ENCODE results near the gene DOCK11. TPM values are rescaled to one million over a fixed set of nuclear protein-coding genes. Genes with fewer than 3 reads are reported as not detected.

The DOCK11 gene
- total and polyA plus RNA-seq, 2 donors (not counting 3 experiments of a cell fraction or from before 2014, with no cell fraction given): 0.37 to 0.86 TPM

DNA sequence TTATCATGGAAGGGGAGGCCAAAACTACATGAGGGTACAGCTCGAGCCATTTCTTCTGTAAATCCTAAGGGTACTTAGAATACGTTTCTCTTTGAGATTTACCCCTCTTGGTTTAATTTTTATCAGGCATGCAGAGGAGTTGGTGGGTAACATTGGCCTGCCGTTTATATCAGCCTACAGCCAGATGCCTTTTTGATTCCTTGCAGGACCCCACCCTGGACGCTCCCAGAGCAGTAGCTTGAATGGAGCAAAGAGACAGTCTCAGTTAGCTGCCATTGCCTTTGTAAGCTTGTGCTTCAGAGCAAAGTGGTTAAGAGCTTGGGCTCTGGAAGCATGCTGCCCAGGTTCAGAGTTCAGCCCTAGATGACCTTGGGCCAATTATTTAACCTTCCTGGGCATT lies 9.0 kb downstream of the DOCK11 start:
- no peaks in the 10 kb centered on the region for H3K9me3 ChIP-seq (replicated peaks; ENCODE audit: control insufficient read depth, insufficient read depth, low read length)
- no peak overlapping the region for H2AFZ ChIP-seq (ENCODE audit: low read depth, low read length)
- no peak overlapping the region for H3K4me3 ChIP-seq (replicated peaks in 1 of 3; ENCODE audit: insufficient read depth in 1 of 3, low read depth in 1 of 3, low read length in 3 of 3)
- H3K27me3 ChIP-seq (ENCODE audit: control insufficient read depth in 2 of 2, insufficient read depth in 2 of 2, low read length in 2 of 2): peaks cover 0 to under 1% of the 10 kb centered on the region in 2 experiments
- FAIRE-seq: no peak
- H3K79me2 ChIP-seq (ENCODE audit: control insufficient read depth, insufficient read depth, low read length): no peaks in the 10 kb centered on the region
- no peaks in the 10 kb centered on the region for H3K9me1 ChIP-seq (replicated peaks; ENCODE audit: control insufficient read depth, extremely low read depth, insufficient read depth, low read length)
- BruUV-seq (replicated peaks): no TSS peak
- dilution Hi-C loops (cut with MboI; ENCODE audit: extremely low pct_ligation_motif_present, low sequenced_read_pairs): no loop called here
- H4K20me1 ChIP-seq (replicated peaks; ENCODE audit: control insufficient read depth, extremely low read depth, insufficient read depth, low read length): no peaks in the 10 kb centered on the region
- intact Hi-C loops (cut with micrococcal nuclease): no loop called here
- no peak overlapping the region for H3K9ac ChIP-seq (replicated peaks; ENCODE audit: extremely low read depth, insufficient read depth, low read length)
- TF ChIP-seq JUN (IDR thresholded peaks at IDR 0.05; ENCODE audit: borderline replicate concordance, insufficient read depth, insufficient read length, low read depth): no peak
- no peak overlapping the region for H3K27ac ChIP-seq (ENCODE audit: insufficient read depth, low read depth, low read length)
- no peaks in the 10 kb centered on the region for H3K36me3 ChIP-seq (ENCODE audit: control insufficient read depth in 2 of 2, extremely low read depth in 1 of 2, insufficient read depth in 2 of 2, low read length in 2 of 2)
- no peak overlapping the region for H3K4me2 ChIP-seq (ENCODE audit: insufficient read depth, low read length)
- DNase-seq (ENCODE audit: low read depth, low spot score): no peak
- POLR2A ChIA-PET: no interaction called here
- CTCF ChIA-PET: no interaction called here
- H3K4me1 ChIP-seq (ENCODE audit: control insufficient read depth, extremely low read depth, insufficient read depth, low read length): no peaks in the 10 kb centered on the region

DNA sequence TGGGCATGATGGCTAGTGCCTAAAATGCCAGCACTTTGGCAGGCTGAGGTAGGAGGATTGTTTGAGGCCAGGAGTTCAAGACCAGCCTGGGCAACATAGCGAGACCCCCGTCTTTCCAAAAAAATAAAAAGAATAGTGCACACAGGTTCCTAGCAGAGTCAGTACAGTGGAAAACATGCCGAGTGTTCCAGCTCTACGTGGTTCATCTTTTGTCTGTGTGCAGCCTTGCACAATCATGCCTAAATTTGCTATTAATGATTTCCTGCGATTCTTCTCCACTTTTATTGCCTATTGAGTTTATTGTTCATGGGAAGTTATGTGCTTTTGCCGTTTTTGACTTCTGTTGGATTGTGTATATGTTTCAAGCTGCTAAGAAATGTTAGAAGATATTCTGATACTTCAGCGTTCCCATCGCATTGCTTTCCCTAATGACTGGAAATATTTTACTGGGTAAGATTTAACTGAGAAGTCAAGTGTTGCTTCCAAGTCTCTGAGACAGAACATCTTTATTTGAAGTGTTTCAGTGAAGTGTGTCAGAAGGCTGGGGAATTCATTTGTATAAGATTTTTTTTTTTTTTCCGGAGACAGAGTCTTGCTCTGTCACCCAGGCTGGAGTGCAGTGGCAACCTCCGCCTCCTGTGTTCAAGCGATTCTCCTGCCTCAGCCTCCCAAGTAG lies 11.3 kb downstream of the DOCK11 start:
- no peak for FAIRE-seq
- TF ChIP-seq MYC (IDR thresholded peaks at IDR 0.05; ENCODE audit: low read depth, low read length) (no peak), FOS (IDR thresholded peaks at IDR 0.05; ENCODE audit: borderline replicate concordance, insufficient read depth, low read length) (no peak)
- H3K9me1 ChIP-seq (replicated peaks; ENCODE audit: control insufficient read depth, extremely low read depth, insufficient read depth, low read length): no peaks in the 10 kb centered on the region

More for the DNA sequence above, 11.3 kb downstream of the DOCK11 start:
- Histone ChIP-seq H3K4me1 (ENCODE audit: control insufficient read depth, extremely low read depth, insufficient read depth, low read length) (no peaks in the 10 kb centered on the region), H3K4me3 (replicated peaks in 1 of 3; ENCODE audit: insufficient read depth in 1 of 3, low read depth in 1 of 3, low read length in 3 of 3) (no peak overlapping the region), H3K4me2 (ENCODE audit: insufficient read depth, low read length) (no peak overlapping the region), H2AFZ (ENCODE audit: low read depth, low read length) (no peak overlapping the region), H3K27ac (ENCODE audit: insufficient read depth, low read depth, low read length) (no peak overlapping the region), H3K9ac (replicated peaks; ENCODE audit: extremely low read depth, insufficient read depth, low read length) (no peak overlapping the region), H3K36me3 (ENCODE audit: control insufficient read depth in 2 of 2, extremely low read depth in 1 of 2, insufficient read depth in 2 of 2, low read length in 2 of 2) (no peaks in the 10 kb centered on the region), H3K27me3 (ENCODE audit: control insufficient read depth in 2 of 2, insufficient read depth in 2 of 2, low read length in 2 of 2) (no peaks in the 10 kb centered on the region), H4K20me1 (replicated peaks; ENCODE audit: control insufficient read depth, extremely low read depth, insufficient read depth, low read length) (no peaks in the 10 kb centered on the region), H3K79me2 (ENCODE audit: control insufficient read depth, insufficient read depth, low read length) (no peaks in the 10 kb centered on the region), H3K9me3 (replicated peaks; ENCODE audit: control insufficient read depth, insufficient read depth, low read length) (no peaks in the 10 kb centered on the region)
- BruUV-seq (replicated peaks): no TSS peak
- dilution Hi-C loops (cut with MboI; ENCODE audit: extremely low pct_ligation_motif_present, low sequenced_read_pairs): no loop called here
- intact Hi-C loops (cut with micrococcal nuclease): no loop called here
- DNase-seq (ENCODE audit: low read depth, low spot score): no peak
- ChIA-PET CTCF (no interaction called here), POLR2A (no interaction called here)
